SJSA1 (cell line): ENCODE data around the gene ZNF436. TPM values are rescaled to one million over a fixed set of nuclear protein-coding genes. Genes with fewer than 3 reads are reported as not detected.

Experiments used
- DNase-seq, 2 experiments: peaks; one replicate each; pipeline ENCODE4 v3.0.0-alpha.2; 2015 to 2020; ENCODE audit warnings: low spot score in 2 of 2, low read depth in 1 of 2
- H3K27ac ChIP-seq: fragments of 250-450 bp; sonication (Bioruptor Pico); 2 replicates; pipeline ENCODE4 v1.5.1; 2020; ENCODE audit warnings: mild to moderate bottlenecking, moderate library complexity
- H3K27me3 ChIP-seq: fragments of 250-450 bp; sonication (Bioruptor Pico); replicated peaks from 2 replicates; pipeline ENCODE4 v1.5.1; 2020; ENCODE audit warnings: mild to moderate bottlenecking, moderate library complexity
- H3K36me3 ChIP-seq: fragments of 250-450 bp; sonication (Bioruptor Pico); 2 replicates; pipeline ENCODE4 v1.5.1; 2020; ENCODE audit warnings: mild to moderate bottlenecking
- H3K4me1 ChIP-seq: fragments of 250-450 bp; sonication (Bioruptor Pico); replicated peaks from 2 replicates; pipeline ENCODE4 v1.6.1; 2021; ENCODE audit warnings: mild to moderate bottlenecking
- H3K4me3 ChIP-seq: fragments of 250-450 bp; sonication (Bioruptor Pico); 2 replicates; pipeline ENCODE4 v1.5.1; 2020; ENCODE audit warnings: mild to moderate bottlenecking
- H3K9me3 ChIP-seq: fragments of 250-450 bp; sonication (Bioruptor Pico); replicated peaks from 2 replicates; pipeline ENCODE4 v1.5.1; 2020; ENCODE audit warnings: mild to moderate bottlenecking
- total RNA-seq: library from RNA; depleted of rRNA; stranded (reverse); fragments of >200 nt; shearing (Covaris generic); gene quantifications from 2 replicates; pipeline ENCODE4 v1.2.3, GENCODE V29; 2014

The ZNF436 gene
- total RNA-seq, 1 experiment from 2014 or later: 13.7 TPM

DNA sequence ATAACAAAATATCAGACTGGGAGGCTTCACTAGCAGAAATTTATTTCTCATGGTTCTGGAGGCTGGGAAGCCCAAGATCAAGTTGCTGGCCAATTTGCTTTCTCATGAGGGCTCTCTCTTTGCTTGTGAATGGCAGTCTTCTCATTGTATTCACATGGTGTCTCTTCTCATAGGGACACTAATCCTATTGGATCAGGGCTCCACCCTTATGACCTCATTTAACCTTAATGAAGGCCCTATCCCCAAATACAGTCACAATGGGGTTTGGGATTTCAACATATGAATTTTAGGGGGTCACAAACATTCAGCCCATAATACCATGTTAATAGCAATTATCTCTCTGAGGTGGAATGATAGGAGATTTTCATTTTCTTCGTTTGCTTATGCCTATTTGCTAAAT lies 29.6 kb upstream of the ZNF436 start:
- Histone ChIP-seq H3K27ac (no peak overlapping the region), H3K9me3 (no peaks in the 10 kb centered on the region), H3K4me3 (no peak overlapping the region), H3K27me3 (no peaks in the 10 kb centered on the region), H3K36me3 (no peaks in the 10 kb centered on the region), H3K4me1 (peaks cover 45% of the 10 kb centered on the region)
- no peak for DNase-seq

DNA sequence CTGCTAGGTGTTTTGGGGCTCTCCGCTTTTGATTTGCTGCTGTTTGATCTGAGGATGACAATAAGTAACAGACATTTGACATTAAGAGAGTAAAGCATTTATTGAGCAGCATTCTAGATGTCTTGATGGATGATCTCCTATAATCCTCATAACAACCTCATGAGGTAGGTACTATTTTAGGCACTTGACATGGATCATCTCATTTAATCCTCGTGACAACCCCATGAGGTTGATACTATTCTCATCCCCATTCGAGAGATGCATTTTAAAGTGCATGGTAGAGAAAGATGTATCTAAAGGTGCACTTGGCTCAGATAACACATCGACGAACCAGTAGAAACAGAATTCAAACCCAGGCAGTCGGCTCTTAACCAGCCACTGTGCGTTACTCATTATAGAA lies 28.3 kb upstream of the ZNF436 start:
- H3K27me3 ChIP-seq: no peaks in the 10 kb centered on the region
- no peak overlapping the region for H3K4me3 ChIP-seq
- H3K36me3 ChIP-seq: no peaks in the 10 kb centered on the region
- no peaks in the 10 kb centered on the region for H3K9me3 ChIP-seq
- DNase-seq: no peak
- no peak overlapping the region for H3K27ac ChIP-seq
- peaks cover 44% of the 10 kb centered on the region for H3K4me1 ChIP-seq

DNA sequence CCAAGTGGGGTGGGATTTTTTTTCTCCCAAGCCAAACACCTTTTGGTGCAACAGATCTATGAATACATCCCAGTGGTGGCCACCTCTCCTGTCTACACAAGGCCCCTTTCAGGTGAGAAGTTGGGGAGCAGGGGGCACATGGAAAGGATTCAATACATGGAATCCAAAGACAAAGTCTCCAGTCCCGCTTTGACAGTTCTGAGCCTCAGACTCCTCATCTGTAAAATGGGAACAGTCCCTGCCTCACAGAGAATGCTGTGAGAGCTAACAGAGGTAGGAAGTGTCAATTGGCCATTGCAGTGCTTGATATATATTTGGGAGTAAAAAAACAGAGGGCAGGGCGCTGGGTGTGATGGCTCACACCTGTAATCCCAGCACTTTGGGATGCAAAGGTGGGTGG lies 26.7 kb upstream of the ZNF436 start:
- Histone ChIP-seq H3K27me3 (no peaks in the 10 kb centered on the region), H3K36me3 (no peaks in the 10 kb centered on the region), H3K4me1 (peaks cover 29% of the 10 kb centered on the region), H3K4me3 (no peak overlapping the region), H3K9me3 (no peaks in the 10 kb centered on the region), H3K27ac (no peak overlapping the region)
- DNase-seq: no peak

DNA sequence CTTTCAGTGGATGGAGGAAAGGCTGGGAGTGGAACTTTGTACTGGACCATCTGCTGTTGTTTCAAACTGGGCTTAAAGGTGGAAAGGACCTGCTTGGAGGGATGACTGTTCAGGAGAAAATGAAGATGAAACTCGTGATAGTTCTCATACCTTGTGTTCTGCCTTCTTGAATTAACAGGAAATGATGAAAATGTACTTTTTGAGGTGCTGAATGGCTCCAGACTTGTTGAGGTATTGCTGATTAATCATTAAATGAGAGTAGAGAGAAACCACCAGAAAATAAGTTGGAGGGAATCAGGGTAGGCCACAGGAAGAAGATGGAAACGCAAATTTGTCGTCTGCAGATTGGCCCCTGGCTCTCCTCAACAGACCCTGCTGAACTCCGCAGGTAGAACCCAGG lies 26.2 kb upstream of the ZNF436 start:
- H3K27ac ChIP-seq: no peak overlapping the region
- H3K4me1 ChIP-seq: peaks cover 28% of the 10 kb centered on the region
- no peaks in the 10 kb centered on the region for H3K27me3 ChIP-seq
- H3K36me3 ChIP-seq: no peaks in the 10 kb centered on the region
- no peaks in the 10 kb centered on the region for H3K9me3 ChIP-seq
- H3K4me3 ChIP-seq: no peak overlapping the region
- DNase-seq: no peak

DNA sequence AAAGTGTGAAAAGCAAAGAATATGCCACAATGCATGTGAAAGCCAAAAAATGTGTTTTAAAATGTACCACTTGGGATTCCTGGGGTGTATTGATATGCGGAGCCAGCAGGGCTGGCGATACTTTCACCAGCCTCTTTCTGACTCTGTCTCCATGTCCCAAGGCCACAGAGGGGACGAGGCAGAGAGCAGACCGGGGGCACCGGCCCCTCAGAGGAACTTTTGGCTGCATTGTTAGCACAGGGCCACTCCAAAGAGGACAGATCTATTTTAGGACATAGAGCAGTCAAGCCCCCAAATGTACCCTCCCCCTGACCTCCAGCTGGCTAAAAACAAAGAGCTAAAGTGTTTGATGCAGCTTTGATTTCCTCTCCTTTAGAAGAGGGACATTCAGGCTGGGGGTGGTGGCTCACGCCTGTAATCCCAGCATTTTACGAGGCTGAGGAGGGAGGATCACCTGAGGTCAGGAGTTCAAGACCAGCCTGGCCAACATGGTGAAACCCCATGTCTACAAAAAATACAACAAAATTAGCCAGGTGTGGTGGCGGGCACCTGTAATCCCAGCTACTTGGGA lies 25.6 kb upstream of the ZNF436 start:
- H3K27ac ChIP-seq: peak overlapping the region; percentile 51
- H3K9me3 ChIP-seq: no peaks in the 10 kb centered on the region
- H3K4me1 ChIP-seq: peaks cover 28% of the 10 kb centered on the region
- no peaks in the 10 kb centered on the region for H3K27me3 ChIP-seq
- DNase-seq: no peak
- no peak overlapping the region for H3K4me3 ChIP-seq
- H3K36me3 ChIP-seq: no peaks in the 10 kb centered on the region

DNA sequence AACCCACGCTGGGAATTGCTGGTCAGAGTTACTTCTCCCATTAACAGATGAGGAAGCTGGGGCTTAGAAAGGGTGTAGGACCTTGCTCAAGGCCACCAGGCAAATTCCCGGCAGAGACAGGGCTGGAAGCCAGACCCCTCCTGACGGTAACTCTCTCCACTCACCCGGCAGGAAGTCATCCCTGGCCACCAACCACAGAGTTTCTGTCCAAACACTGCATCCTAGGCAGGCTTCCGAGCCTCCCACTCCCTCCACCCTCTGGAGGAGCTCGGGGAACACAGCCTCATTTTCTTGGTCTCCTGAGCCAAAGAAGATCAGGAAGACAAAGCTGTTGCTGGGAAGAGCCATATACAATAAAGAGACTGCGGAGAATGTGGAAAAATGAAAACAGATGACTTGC lies 25.0 kb upstream of the ZNF436 start:
- no peaks in the 10 kb centered on the region for H3K36me3 ChIP-seq
- no peak overlapping the region for H3K4me3 ChIP-seq
- H3K27ac ChIP-seq: peak overlapping the region; percentile 51
- H3K4me1 ChIP-seq: peaks cover 28% of the 10 kb centered on the region
- H3K9me3 ChIP-seq: no peaks in the 10 kb centered on the region
- peak; percentile 69 to 77 for DNase-seq
- H3K27me3 ChIP-seq: no peaks in the 10 kb centered on the region

DNA sequence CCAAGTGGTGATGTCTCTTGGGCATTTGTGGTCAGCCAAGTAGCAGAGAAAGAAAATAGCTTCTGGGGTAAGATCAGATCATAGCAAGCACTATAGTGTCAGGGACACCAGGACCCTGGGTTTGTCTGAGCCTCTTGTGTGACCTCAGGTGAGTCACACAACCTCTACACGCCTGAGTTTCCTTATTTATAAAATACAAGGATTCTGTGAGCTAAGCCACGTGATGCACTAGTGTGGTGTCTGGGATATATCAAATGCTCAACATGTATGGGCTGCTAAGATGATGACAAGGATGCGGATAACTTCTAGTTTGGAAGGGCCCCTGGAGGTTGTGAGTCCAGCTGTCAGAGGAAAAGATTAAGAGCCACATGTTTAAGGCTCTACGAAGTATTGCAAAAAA lies 24.5 kb upstream of the ZNF436 start:
- Histone ChIP-seq H3K4me3 (no peak overlapping the region), H3K4me1 (peaks cover 28% of the 10 kb centered on the region), H3K27me3 (no peaks in the 10 kb centered on the region), H3K27ac (peak overlapping the region; percentile 51), H3K36me3 (no peaks in the 10 kb centered on the region), H3K9me3 (no peaks in the 10 kb centered on the region)
- no peak for DNase-seq

DNA sequence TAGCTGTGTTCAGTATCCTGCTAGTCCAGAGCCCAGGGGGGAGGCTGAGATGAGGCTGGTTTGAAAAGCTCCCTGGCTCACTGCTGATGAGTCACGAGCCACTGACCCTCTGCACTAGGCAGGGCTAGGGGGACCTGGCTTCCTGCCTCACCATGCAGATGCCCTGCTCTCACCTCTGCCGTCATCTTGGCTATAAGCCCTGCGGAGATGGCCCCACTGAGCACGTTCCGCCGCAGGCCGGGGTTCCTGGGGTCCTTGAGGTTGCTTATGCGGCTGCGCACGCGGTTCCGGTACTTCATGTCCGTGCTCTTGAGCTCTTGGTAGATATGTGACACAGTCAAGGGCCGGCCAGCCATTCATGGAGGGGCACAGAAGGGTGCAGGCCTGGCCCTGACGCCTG lies 24.1 kb upstream of the ZNF436 start:
- DNase-seq: peak in 1 of 2 experiments; percentile 51
- Histone ChIP-seq H3K27me3 (no peaks in the 10 kb centered on the region), H3K36me3 (no peaks in the 10 kb centered on the region), H3K4me3 (no peak overlapping the region), H3K4me1 (peaks cover 28% of the 10 kb centered on the region), H3K9me3 (no peaks in the 10 kb centered on the region), H3K27ac (peak overlapping the region; percentile 51; the same call in 1 of the 2 replicates)

DNA sequence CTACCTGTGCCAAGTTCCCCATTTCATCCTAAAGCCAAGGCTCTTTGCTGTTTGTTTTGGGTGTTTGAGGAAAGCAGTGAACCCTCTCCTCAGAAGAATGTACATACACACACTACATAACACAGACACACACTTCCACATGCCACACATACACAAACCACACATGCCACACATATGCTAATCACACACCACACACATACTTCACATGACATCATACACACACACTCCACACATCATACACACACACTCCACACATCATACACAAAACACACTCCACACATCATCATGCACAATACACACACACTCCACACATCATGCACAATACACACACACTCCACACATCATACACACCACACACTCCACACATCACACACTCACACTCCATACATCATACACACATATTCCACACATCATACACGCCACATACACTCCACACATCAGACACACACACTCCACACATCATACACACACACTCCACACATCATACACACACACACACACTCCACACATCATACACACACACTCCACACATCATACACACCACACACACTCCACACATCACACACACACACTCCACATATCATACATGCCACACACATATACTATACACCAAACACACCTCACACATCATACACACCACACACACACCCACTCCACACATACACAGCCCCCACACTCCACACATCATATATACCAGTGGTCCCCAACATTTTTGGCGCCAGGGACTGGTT lies 22.7 kb upstream of the ZNF436 start:
- Histone ChIP-seq H3K4me1 (peaks cover 28% of the 10 kb centered on the region), H3K9me3 (no peaks in the 10 kb centered on the region), H3K4me3 (no peak overlapping the region), H3K27me3 (no peaks in the 10 kb centered on the region), H3K36me3 (no peaks in the 10 kb centered on the region), H3K27ac (no peak overlapping the region)
- DNase-seq: no peak

DNA sequence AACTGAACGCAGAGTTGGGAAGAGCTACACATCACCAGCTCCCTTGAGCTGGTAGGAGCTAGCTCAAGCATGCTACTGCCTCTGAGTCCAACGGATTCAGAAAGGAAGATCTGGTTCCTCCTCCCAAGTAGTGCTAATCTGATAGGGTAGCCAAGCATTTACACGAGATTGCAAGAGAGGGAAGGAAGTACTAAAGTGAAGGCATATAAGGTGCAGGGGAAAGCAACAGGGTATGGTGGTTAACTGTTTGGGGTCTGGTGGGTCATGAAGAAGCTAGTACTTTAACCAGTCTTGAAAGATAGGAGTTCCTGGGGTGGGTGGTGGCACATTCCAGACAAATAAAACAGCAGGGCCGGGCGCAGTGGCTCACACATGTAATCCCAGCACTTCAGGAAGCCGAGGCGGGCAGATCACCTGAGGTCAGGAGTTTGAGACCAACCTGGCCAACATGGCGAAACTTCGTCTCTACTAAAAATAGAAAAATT lies 20.2 kb upstream of the ZNF436 start:
- Histone ChIP-seq H3K36me3 (no peaks in the 10 kb centered on the region), H3K4me3 (no peak overlapping the region), H3K27me3 (no peaks in the 10 kb centered on the region), H3K9me3 (no peaks in the 10 kb centered on the region), H3K4me1 (peaks cover 22% of the 10 kb centered on the region), H3K27ac (no peak overlapping the region)
- DNase-seq: no peak

DNA sequence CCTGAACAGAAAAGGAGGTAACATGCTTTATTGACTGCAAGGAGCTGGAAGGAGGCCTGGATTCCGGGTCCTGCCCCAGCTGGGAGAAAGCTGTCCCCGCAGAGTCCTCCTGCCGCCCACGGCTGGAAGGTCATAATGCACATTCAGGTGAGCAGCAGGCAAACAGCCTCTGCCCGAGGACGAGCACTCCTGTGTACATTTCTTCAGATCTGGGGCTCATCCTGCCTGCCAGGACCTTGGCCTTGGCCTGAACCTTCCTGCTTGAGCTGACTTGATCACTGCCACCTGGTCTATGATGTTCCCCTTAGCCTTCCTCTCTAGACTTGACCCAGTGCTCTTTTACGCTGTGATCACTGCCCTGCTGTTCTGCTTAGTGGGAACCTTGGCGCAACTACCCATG lies 17.9 kb upstream of the ZNF436 start:
- H3K9me3 ChIP-seq: no peaks in the 10 kb centered on the region
- H3K27me3 ChIP-seq: no peaks in the 10 kb centered on the region
- no peak for DNase-seq
- H3K27ac ChIP-seq: no peak overlapping the region
- no peaks in the 10 kb centered on the region for H3K36me3 ChIP-seq
- H3K4me3 ChIP-seq: no peak overlapping the region
- H3K4me1 ChIP-seq: peaks cover 14% of the 10 kb centered on the region

DNA sequence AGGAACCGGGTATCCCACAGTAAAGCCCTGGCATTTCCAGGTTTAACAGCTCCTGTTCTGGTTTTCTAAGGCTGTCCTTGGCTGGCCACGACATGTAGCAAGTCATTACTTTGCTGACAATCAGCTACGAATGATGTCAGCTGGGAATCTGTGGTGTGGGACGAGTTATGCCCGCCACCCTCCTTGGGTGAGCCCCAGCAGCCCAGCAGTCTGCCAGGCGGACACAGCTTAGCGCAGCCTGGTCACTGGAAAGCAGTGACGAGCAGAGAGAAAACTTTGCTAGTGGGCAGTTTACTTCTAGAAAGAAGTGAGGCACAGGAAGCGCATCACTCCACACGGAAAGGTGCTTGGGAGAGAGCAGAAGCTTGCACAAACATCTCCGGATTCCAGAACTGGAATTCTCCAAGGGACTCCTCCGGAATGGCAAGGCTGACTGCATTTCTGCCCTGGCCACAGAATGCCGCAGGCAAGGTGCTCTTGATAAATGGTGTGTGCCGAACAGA lies 15.5 kb upstream of the ZNF436 start:
- no peaks in the 10 kb centered on the region for H3K9me3 ChIP-seq
- no peaks in the 10 kb centered on the region for H3K36me3 ChIP-seq
- no peak overlapping the region for H3K27ac ChIP-seq
- peaks cover 15% of the 10 kb centered on the region for H3K4me1 ChIP-seq
- DNase-seq: no peak
- no peaks in the 10 kb centered on the region for H3K27me3 ChIP-seq
- H3K4me3 ChIP-seq: no peak overlapping the region

DNA sequence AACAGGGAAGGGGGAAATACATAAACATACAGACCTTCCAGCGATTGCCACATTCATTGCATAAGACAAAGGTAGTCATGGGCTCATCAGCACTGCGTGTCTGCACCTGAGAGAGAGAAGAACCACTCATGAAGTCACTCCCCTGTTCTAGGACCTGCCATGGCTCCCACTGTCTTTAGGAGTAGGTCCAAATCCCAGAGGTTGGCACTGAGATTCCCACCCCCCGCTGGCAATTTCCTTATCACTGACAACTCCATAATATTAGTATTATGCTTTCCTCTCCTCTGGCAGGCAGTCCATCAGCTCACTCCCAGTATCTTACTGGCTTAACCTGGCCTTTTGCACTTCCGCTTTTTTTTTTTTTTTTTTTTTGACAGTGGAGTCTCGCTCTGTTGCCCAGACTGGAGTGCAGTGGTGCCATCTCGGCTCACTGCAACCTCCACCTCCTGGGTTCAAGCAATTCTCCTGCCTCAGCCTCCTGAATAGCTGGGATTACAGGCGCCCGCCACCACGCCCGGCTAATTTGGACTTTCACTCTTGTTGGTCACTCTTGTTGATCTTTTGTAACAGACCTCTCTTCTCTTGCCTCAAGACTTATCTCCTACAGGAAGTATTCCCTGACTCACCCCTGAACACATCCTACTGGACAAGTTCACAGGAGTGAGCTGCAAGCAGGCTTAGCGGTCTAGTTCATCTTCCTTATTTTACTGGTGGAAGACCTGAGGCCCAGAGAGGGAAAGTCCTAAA lies 14.8 kb upstream of the ZNF436 start:
- Histone ChIP-seq H3K9me3 (no peaks in the 10 kb centered on the region), H3K4me3 (no peak overlapping the region), H3K36me3 (no peaks in the 10 kb centered on the region), H3K4me1 (peaks cover 17% of the 10 kb centered on the region), H3K27me3 (no peaks in the 10 kb centered on the region), H3K27ac (no peak overlapping the region)
- DNase-seq: no peak
